ELR (cell line): Measurements from ENCODE around the gene MYOCD.
"Not testable (repeated sequence)": the region's sequence is repeated elsewhere in the genome, so short reads cannot be mapped to it uniquely, and the experiment has no call there.

Experiments
- DNase-seq: peaks from one replicate; pipeline ENCODE4 v3.0.0-alpha.2; 2015; ENCODE audit warnings: low read depth

MYOCD gene

DNA sequence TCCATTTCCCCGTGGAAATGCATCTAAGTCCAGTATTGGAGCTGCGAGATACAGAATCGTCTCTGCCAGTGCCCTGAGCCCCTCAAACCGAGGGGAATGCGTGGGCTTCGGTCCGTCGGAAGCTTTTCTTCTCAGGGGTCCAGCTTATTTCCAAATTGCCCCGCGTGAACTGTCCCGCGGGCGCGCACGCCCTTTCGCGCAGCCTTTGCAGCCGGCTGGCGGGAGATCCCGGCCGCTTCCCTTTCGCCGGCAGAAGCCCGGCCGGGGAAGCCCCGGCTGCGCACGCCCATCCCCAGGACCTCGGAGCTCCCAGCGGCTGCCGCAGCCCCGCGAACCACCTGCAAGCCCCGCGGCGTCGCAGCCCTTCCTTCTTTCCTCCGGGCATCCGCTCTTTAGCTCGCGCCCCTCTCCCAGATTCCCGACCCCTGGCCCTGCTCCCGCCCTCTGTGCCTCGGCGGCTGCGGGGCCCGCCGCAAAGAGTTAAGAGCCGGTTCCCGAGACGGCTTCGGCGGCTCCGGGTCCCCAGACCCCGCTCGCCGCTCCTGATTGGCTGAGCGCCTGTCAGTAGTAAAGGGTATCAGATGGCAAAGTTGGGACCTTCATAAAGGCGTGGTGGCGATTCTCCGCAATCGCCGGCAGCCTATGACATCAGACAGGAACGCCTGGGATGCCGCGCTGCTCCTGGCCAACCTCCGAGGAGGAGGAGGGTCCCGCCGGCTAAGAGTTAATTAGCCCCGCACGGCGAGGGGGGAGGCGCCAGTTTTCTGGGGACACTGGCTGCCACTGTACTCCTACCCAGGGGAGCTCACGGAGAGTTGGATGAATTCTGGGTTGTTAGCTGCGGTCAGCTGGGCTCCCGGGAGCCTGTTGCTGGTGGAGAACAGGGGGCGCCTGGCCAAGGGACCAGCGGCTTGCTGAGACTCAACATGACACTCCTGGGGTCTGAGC, at the start of gene MYOCD:
TSS of gene MYOCD (plus strand) at position 628 of the 948 bp plus-strand sequence. CDS start at position 927, 299 bp downstream.
- peak; percentile 50 for DNase-seq

- DNase-seq = no peak
Observed at GRCh38 chr17:12616161-12616560, 49.5 kb upstream of the MYOCD start.

- DNase-seq = peak; percentile 91
Observed at GRCh38 chr17:12618557-12618956, 47.1 kb upstream of the MYOCD start.

- peak; percentile 48 for DNase-seq
Observed at GRCh38 chr17:12619459-12620199, 46.1 kb upstream of the MYOCD start.

GRCh38 chr17:12620200-12620720, 45.4 kb upstream of the MYOCD start:
- peak; percentile 81 for DNase-seq

DNA sequence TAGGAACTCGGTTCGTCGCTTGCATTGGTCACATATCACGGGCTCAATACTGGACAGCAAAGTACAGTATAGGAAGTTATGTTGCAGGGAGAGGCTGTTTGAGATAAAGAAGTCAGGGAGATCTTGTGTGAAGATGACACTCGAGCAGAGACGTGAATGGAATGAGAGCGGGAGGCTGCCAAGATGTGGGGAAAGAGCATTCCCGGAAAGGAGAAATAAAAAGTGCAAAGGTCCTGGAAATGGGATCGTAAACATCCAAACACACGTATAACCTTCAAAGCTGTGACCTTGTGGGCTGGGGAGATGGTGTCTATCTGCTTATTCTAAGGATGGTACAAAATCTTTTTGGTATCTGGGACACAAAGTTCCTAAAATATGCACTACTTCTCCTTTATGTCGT, 43.0 kb upstream of the MYOCD start:
- no peak for DNase-seq

- DNase-seq = no peak
Observed at GRCh38 chr17:12623220-12623848, 42.4 kb upstream of the MYOCD start.

DNA sequence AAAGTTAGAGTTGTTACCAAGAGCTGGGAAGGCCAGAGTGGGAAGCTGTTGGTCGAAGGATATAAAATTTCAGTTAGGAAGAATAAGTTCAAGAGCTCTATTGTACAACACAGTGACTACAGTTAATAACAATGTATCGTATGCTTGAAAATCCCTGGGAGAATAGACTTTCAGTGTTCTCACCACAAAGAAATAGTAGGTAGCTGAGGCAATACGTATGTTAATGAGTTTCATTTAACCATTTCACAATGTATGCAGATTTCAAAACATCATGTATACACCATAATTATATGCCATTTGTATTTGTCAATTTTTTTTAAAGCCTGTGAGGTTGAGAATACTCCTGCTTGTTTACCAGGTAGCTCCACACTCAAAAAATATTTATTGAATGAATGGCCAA, 41.5 kb upstream of the MYOCD start:
- DNase-seq = no peak

DNA sequence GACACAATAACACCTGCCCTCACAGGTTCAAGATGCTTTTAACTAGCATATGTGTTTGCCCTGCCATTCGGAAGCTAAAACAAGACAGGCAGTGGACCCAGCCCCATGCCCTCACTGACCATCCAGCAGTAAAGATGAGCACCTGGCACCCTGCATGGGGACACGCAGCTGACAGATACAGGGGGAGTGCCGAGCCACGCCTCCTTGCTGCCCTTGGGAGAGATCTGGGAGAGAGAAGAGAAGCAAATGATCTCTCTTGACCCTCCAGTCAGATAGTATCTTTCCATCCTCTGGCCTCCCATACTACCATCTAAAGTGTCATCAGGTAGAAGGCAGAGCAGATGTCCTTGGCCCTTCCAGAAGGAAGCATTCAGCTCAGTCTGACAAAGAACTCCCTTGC, 40.6 kb upstream of the MYOCD start:
- DNase-seq = no peak

GRCh38 chr17:12627177-12627629, 38.5 kb upstream of the MYOCD start:
- peak; percentile 95 for DNase-seq

DNA sequence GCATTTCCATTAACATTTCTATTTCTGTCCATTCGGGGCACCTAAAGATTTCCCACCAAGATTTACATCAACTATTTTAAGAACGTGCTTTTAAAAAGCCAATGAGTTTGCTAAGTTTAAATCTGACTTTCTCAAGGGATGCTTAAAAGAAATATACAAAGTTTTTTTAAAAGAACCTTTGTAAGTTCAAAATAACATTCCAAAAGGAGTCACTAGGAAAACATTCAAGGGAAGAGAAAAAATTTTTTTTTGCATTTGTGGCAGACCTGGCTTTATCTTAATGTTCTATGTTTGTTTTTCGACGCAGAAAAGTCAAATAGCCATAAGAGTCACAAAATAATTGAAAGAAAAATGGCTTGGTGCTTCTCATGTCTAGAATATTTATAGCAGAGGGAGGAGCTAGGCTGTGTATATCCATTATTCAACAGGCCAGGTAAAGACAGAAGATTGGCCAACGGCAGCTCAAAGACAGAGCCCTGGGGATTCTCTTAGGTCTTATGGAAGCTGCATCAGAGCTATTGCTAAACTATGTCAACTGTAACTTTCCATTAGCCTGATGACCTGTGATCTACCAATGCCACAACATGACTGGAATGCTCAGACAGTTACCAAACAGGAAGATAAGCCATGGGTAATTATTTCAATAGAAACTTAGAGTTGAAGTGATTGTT, 37.8 kb upstream of the MYOCD start:
- peak; percentile 53 for DNase-seq

DNA sequence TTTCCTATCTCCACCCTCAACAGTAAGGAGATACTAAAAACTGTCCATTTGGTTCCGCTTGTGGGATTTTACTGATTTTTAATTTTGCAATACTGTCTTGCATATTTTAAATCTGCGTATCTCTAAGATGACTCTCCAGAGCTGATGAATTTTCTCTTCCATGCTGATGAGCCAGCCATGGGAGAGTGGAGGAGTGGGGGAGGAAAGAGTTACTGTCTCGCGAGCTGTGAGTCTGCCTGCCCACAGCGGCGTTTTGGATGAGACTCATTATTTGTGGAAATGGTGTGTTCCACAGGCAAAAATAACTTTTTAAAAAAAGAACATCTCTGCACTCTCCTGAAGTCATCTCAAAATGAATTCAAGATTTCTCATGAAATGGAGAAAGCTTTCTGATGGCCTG, 34.6 kb upstream of the MYOCD start:
- DNase-seq = no peak

DNA sequence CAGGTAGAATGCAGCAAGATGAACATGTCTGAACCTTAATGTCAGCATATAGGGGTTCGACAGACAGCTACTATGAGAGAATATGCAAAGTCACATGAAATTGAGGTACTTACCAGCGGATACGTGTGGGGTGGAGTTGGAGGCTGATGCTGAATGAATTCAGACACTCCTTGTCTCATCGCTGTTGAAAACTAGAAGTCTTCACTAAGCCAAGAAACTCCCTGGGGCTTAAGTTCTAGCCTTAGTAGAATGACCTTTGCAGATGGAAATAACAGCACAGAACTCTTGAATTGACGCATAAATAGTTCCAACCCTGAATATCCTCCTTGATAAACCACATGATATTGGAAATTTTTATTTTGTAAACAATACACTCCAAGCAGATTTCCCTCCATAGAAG, 32.9 kb upstream of the MYOCD start:
- no peak for DNase-seq

DNA sequence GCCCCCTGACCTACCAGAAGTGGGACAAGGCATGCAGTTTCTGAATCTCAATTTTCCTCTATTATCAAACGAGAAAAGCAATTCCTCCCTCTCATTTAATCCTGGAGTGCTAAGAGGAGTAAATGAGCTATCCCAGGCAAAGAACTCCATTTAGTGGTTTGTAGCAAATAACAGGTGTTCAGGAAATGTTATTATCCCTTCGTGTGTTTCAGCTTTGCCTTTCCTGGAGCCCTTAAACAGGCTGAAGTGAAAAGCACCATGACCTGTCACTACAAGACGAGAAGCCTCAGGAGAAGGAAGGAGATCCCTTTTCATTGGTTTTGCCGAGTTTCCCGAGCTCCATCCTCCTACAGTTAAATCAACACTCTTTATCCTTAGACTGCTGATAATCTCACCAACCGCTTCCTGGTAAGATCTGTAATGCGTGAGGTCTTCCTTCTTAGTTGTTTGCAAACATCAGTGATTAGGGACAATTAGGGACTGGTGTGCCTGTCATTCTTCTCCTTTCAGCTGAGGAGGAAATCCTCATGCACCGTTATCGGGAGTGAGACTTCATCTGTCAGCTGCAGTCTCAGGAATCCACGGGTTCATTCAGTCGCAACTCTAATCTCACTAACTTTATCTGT, 30.8 kb upstream of the MYOCD start:
- DNase-seq = no peak

- DNase-seq = not testable (repeated sequence)
Observed at GRCh38 chr17:12635996-12636395, 29.7 kb upstream of the MYOCD start.

- peak; percentile 87 for DNase-seq
Observed at GRCh38 chr17:12637015-12637414, 28.7 kb upstream of the MYOCD start.

DNA sequence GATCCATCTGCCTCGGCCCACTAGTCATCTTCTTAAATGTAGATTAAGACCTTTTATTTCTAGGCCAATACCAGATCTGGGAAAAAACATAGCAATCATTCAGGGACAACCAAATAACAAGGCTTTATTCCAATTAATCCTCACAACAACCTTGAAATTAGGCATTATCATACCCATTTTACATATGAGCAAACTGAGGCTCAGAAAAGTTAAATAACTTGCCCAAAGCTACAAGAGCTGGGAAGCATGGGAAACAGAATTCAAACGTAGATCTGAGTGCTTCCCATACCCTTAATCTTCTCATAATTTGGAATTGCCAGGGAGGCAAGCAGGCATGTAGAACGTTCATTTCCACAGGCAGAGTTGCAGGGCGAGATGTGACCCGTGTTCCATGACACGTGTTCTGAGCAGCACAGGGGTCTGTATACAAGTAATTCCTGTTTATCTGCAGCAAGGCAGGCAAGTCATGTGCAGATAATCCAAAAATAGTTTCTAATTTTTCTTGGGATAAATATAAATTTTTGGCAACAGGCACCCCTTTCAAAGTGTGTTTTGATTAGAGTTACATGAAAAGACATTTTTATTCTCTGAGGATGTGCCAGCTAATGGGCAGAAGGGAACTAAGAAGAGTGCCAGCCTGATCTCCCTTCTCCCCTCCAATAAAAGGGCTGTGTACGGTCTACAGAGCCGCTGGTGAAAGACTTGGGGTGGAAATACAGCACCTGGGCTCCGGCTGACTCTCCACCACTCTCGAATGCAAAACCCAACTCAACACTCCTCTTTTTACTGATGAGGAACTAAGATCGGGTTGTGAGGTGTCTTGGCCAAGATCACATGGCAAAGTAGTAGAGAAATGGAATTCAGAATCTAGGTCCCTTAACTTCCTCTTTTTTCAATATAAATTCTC, 27.7 kb upstream of the MYOCD start:
- no peak for DNase-seq

- no peak for DNase-seq
Observed at GRCh38 chr17:12640364-12640763, 25.3 kb upstream of the MYOCD start.

DNA sequence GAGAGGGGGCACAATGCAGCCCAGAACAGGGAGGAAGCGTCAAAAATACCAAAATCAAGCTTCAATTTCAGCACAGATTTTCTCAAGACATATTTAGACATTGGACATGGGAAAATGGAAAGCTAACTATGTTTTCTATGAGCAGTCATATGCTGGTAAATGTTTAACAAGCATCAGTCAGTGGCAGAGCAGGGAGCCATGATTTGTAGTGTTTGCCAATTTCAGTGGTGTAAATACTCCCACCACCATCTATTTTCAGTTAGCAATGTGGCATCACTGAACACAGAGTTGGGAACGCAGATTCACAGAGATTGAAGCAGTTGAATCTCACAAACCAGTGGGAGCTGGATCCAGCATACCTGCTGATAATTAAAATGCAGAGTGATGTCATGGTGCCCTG, 24.6 kb upstream of the MYOCD start:
- no peak for DNase-seq

DNA sequence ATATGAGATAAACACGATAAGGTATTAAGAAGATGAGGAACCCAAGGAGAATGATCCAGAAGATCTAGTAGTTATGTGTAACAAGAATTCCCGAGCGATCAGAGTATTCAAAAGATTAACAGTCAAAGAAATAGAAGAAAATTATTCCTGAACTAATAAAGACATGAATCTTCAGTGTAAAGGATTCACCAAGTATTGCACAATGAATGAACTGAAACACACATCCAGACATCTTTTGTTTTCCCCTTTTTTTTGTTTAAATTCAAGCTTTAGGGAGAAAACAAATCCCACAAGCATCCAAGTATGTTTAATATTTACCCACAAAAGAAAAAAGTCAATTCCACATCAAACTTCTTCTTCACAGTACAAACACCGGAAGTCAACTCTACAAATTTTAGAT, 23.7 kb upstream of the MYOCD start:
- DNase-seq = no peak
